Measurements from ENCODE around the gene ADAMTS17.

ADAMTS17 gene

DNA sequence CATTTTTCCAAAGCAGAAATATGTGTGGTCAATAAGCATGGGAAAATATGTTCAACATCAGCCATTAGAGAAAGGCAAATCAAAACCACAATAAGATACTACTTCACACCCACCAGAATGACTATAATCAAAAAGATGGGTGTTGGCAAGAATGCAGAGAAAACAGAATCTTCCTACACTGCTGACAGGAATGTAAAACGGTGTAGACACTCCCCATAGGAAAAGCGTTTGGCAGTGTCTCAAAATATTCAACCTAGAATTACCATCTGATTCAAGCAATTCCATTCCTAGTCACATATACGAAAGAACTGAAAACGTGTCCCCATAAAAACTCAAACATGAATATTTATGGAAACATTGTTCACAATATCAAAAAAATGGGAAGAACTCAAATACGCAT lies 123.3 kb downstream of the ADAMTS17 start:
- DNase-seq = no peak

DNA sequence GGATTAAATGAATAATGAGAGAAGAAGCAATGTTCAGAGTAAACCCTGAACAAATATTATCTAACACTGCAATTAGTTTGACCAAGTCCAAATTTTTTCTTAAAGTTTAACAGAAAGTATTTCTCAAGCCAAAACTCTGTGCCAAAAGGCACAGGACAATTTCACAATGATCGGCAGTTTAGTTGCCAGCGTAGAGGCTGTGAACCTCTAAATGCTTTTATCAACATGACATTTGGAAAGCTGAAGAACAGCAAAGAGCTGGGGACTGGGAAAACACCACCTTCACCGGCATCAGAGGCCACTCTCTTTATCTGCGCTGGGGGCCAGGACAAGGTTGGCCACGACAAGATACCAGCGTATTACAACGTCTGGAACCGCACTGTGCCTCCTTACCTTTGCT lies 125.6 kb downstream of the ADAMTS17 start:
- DNase-seq = no peak

DNA sequence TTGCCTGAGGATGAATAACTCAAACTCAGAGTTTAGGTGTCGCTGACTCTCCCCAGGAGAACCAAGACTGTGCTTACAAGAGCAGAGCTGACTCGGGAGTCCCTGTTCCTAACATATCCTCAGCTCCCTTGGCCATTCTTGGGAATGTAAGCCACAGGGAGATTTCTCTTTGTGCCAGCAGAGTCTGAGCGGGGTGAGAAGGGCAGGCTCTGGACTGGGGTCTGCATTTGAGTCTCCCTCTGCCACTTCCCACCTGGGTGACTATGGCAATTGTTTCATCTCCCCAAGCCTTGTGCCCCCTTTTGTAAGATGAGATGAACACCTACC lies 126.0 kb downstream of the ADAMTS17 start:
- no peak for DNase-seq

DNA sequence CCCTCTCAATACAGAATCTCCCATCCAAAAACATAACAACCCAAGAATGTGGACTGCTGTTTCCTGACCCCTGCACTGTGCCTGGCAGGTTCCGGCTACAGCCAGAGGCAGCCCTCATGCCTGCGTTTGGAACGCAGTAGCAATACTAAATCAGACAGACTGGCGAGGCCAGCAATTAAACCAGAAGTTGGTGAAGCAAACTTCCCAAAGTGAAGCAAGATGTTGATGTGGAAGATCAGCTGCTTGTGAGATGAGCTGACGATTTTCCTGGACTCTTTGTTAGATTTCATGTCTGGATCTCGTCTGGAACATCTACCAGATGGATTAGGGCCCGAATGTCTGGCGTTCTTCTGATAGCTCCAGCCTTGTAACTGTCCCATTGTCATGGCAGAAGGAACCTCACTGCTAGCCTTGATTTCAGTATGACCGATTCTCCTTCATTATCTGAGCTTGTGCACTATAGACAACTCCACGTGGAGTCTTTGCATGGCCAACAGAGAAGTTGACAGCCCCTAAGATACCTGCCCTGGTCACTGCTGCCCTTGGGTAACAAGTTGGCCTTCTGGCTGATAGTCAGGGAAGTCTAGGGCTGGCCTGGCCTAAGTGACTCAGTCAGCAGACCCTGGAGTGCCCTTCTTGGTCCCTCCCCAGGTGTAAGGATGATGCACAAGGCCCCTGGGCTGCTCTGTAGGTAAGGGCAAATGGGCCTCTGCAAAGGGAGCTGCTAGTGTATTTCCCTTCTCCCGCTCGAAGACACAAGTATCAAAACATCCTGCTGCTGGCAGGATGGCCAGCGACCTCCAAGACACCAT lies 126.5 kb downstream of the ADAMTS17 start:
- no peak for DNase-seq

DNA sequence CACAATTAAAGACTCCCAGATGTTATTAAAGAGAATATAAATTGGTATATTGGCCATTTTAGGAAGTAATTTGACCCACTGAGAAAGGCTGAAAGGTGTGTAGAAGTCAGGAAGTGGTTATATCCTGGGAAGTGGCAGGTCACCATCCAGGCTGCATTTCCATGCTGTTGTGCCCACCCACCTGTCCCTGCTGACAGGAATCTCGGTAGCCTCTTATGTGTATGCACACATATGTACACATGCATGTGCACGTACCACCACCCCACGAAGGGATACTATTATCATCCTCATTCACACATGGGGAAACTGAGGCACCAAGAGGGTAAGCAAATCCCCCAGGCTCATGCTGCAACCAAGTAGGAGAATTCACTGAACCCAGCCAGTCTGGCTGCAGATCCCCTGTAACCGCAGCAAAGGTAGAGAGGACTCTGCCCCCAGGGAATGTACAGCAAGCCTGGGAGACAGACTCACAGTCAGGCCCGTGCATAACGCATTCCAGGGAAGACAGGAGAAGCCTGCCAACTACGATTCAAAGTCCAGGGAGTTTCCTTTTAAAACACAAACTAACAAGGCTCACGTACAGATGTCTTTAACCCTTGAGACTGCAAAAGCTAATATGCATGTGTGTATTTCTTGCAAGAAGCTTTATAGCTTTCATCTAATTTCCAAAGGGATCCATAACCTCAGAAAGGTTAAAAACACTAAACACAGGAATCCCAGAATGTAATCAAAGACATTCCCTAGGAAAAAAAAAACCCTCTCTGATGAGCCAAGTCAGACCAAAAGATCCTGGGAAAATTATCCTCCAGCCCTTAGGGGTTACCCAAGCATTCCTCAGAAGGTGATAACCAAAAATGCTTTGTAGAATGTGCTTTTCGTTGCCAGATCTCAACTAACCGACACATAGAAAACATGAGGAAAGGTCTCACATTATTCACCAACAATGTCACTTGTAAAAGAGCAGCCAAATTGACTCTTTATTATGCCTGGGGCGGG lies 129.6 kb downstream of the ADAMTS17 start:
- no peak for DNase-seq

DNA sequence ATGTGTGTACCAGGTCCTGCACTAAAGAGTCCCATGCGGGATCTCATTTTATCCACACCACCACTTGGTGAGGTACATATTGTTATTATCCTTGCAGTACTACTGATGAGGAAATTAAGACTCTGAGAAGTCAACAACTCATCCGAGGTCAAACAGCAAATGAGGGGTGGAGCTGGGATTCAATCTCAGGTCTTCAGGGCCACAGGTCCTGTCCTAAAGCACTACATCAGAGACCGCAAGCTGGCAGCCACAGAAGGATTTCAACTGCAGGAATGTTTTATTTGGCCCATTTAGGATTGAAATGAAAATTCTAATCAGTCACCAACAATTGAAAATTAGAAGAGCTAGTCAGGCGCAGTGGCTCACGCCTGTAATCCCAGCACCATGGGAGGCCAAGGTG lies 131.4 kb downstream of the ADAMTS17 start:
- no peak for DNase-seq

DNA sequence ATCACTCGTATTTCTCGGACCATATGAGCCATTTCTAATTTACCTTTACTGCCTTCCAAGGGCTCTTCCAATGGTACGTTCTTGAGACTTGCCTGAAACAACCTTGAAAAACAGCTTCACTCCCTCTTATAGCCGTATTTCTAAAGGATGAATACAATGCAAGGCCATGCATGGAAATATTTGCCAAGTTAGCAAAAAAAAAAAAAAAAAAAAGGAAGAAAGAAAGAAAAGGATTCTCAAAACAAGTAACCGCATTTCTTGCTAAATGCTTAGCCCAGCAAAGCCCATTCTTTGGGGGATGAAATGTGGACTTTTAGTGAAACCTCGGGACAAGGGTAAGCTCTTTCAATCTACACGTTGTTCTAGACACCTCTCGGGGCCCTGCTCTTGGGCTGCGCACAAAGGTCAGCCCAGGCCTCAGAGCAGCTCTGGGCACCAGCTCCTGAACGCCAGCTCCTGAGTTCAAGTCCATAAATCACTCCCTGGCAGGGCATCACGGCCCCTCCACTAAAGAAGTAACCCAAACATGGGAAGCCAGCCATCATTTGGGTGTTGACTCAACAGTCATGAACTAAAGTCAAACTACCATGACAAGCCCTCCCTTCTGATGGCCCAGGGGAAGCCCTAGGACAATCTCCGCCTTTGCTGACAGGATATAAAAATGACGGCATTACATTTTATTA lies 132.7 kb downstream of the ADAMTS17 start:
- no peak for DNase-seq

DNA sequence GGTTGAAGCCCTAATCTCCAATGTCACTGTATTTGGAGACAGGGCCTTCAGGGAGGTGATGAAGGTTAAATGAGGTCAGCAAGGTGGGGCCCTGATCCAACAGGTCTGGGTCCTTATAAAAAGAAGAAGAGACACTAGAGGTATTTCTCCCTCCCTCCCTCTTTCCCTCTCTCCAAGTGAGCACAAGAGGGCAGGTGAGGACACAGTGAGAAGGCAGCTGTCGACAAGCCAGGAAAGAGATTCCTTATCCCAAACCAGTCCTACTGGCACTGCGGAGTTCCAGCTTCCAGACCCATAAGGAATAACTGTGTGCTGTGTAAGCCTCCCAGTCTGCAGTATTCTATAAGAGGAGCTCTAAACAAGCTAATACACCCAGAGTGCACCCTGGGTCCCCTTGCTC lies 134.7 kb downstream of the ADAMTS17 start:
- no peak for DNase-seq

DNA sequence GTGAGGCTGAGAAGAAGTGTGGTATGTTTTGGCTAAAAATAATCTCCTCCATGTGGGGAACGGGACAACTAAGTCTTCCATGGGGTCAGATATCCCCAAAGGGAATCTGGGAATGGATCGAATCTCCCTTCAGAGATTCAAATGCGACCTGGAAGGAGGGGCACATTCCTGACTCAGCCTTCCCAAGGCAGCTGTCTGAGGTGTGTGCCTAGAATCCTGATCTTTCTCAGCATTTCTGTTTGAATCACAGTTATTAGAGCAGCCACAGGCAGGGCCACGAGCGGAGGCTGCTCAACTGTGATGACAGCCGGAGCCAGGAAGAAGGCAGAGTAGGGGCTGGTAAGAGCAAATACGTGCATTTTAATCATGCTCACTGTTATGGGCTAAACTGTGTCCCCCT lies 135.1 kb downstream of the ADAMTS17 start:
- no peak for DNase-seq

DNA sequence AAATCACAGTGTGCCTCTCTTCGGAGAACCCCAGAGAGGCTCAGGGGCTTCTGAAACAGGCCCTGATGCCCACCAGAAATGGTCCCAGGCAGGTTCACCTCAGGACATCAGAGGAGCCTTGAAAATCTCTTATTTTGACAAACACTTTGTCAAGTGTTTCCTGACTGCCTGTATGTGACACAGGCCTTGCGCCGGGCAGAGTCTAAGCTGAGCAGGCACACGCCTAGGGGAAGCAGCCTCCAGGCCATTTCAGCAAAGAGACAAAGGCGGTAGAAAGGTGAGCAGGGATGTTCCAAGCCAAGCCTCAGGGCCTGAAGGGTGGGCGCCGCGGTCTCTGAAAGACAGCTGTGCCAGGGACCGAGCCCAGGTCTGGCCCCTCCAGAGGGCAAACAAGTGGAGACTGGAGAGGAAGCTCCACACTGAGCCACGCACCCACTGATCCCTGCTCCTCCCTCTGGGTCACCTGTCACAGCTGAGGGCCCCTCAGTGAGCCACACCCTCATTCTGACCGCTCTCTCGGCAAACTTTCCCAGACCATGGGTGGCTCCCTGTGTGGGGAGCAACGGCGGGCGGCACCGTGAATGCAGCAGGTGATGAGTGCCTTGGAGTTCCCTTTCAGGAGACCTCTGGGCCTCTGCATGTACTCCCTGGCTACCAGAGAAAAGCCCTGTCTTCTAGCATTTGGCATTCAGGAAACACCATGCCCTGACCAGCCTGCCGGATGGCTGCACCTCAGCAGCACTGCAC lies 136.1 kb downstream of the ADAMTS17 start:
- DNase-seq = no peak

DNA sequence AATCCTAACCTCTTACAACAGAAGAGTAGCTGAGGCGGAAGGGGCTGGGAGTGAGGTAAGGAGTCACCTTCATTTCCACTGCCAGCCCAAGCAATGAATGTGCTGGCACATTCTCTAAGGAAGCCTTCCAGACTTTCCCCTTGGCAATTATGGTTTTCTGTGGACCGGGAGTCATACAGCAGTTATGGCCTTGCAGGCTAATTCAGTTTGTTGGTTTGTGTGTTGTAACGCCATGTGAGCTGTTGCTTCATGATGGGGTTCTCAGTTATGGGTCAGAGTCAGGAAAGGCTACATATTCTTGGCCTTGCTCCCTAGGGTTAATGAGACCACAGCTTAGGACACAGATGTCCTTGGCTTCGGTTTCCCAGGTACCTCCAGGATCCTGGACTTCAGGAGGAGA lies 137.0 kb downstream of the ADAMTS17 start:
- no peak for DNase-seq

DNA sequence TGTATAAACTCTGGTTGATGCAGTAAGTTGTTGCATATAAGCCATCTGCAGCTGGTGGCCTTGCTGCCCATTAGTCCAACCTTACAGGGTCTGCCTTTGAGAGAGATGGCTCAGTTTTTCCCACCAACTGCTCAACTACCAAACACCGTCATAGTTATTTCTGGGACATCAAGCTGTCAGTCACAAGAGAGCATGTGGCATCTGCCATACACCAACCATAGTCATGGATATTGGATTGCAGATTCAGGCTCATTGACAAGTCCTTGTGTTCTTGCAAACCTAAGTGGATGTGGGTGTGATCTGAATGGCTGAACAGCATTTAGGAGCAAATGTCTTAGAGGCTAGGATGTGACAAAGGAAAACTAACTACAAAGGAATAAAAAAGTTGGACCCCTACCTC lies 137.6 kb downstream of the ADAMTS17 start:
- DNase-seq = no peak

DNA sequence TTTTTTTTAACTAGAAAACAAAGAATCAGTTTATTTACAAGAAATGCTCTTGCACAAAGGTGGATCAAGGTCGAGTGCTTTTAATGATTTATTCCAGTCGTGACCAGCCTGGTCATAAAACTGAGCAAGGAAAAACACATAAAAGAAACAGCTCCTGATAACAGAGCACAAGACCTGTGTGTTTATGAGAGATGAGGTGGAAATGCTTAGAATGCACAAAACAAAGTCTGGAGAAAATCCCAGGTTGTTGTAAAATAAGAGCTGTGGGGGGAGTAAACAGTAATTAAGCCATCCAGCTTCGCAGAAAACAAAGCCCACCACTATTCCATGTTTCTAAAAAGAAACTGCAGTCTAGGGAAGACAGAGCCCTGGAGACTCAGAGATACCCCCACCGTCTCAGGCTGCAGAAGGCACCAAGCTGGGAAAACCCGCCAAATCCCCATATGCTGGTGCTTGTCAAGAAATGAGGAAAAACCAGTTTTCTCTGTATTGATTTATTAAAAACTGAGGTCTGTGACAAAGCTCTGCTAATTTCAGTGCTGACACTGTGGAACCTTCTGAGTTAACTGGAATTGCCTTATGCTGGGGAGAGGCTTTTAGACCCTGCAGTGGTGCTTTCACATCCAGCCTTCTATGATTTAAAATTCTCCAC lies 139.3 kb downstream of the ADAMTS17 start:
- DNase-seq = no peak

DNA sequence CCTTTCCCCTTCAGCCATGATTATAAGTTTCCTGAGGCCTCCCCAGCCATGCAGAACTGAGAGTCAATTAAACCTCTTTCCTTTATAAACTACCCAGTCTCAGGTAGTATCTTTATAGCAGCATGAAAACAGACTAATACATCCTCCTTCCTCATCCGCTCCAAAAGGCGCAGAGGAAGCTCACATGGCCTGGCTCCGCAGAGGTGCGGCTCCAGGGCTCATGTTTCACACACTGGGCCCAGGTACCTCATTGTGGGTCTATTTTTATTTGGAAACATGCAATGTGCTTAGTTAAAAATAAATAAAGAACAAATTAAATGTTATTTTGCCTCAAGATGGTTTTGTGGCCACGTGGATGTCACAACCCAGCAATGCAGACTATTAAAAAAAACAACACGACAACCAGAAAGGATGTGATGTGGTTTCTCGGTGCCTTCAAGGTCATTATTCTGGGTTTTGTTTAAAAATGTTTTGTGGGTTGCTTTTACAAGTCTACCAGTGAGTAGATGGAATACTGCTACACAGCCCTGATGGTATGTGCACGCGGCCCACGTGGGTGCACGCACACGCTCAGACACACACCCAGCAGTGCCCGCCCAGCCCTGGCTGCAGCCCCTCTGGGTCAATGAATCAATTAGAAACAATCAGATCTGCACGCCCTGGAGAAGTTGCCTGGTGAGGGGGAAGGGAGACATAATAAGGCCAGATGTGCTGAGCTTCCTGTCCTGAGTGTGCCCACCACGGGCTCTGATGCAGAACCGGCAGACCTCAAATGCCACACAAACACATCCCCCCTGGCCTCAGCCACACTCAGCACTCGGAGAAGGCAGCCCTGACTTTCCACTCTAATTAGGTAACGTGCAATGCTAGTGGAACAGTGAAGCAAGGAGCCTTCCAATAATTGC lies 140.1 kb downstream of the ADAMTS17 start:
- no peak for DNase-seq

DNA sequence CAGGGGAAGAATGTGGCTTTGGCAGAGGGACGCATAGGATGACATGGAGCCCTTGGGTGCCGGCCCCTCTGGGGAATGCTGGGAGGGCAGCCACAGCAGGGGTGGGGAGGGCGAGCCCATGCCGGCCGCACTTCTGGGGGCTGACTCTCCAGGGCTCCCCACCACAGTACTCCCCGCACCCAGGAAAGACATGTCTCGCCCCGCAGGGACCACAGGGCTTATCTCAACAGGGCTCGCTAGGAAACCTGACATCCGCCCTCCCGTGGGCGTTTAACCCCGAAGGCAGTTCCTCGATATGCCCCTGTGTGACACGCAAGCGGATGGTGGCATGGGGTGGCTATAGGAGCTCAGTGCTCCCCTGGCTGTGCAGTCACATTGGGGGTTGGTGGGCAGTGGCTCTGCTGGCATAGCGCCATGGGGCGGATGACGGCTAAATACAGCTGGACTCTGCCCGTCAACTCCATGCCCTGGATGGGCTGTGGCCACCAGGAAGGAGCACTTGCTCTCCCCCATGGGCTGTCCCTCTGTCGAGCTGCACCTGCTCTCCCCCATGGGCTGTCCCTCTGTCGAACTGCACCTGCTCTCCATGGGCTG lies 141.4 kb downstream of the ADAMTS17 start:
- DNase-seq = no peak

DNA sequence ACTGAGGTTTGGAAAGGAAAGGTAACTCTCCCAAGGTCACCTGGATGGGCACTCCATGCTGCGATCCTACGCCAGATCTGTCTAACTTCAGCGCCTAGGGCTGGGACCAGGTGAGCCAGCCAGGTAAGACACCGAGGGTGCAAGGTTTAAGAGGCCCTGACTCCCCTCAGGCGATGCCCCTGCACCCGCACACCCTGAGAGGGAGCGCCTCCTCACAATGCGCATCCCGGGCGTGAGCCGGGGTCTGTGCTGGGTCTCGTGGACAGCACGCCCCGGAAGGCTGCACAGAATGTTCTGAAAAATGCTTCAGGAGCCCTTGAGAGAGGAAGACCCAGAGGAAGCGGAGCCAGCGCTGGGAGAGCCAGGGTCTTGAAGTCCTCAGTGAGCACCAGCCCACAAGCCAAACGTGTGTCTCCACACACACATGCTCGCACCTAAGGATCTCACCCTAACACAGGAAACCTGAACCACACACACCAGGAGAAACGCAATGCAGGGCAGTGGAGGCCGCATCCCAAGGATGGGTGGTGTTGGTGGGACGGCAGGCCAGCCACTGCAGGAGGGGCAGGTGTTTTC lies 142.0 kb downstream of the ADAMTS17 start:
- no peak for DNase-seq

DNA sequence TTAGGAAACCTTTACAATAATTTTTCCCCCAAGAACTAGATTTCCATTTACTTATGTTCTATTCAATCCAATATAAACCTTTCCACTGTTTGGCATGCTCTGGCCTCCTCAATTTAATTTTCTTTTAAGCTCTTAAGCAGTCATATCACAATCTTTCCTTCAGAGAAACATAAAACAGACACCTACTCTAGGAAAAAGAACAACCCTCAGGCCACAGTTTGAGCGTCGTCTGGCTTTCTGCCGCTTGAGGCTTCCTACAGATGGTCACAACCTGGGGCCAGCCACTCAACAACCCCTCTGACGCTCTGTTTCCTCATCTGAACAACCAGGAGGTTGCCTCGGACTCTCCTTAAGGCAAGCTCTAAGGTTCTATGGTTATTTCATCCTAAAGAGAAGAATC lies 143.3 kb downstream of the ADAMTS17 start:
- DNase-seq = no peak

DNA sequence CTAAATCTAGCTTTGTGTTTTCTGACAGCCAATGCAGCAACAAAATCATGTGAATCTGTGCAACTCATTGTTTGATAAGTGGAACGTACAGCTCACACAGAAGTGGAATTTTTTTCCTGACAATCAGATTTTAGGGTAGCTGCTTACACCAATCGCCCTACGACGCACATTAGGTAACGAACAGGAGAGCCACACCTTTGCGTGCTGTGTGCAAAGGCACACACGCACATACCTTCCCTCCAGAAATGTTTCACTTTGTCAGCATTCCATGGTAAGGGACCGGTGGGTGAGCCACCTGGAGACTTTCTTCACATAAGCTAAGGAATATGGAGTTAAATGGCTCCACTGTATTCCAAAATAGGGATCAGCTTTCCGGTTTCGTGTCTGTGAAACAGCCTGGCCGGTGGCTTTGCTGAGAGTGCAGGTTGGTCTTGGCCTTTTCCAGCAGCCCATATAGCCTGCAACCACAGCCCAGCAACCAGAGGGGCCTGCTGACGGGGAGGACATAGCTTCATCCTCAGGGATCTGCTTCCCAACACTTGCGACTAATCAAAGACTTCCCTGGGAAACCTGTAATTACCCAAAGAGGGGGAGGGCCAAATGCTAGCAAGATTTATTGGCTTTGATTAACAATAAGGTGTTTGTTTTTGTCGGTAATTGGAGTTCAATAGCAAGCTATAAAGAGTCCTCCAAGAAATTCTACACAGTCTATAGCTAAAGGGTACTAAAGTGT lies 145.3 kb downstream of the ADAMTS17 start:
- no peak for DNase-seq

DNA sequence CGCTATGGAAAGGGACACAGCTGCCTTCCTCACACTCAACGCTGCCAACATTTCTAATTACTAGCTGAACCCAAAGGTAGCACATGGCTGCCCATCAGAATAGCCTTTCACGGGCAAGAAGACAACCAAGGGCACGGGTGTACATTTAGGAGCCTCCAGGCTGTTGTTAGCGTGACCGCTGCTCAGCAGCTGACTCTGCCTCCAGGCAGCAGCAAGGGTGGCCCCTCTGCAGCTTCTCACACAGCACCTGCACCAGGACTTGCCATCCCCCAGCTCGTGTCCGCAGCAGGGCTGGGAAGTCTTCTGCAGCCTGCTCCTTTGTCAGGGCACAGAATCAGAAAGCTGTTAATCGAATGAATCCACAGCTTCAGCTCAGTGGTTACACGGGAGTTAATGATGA lies 146.8 kb downstream of the ADAMTS17 start:
- DNase-seq = no peak
